ENCODE data around the gene OR10H5. TPM values are rescaled to one million over a fixed set of nuclear protein-coding genes. Genes with fewer than 3 reads are reported as not detected.
"Not testable (repeated sequence)": the region's sequence is repeated elsewhere in the genome, so short reads cannot be mapped to it uniquely, and the experiment has no call there.

Gene OR10H5, protein sequence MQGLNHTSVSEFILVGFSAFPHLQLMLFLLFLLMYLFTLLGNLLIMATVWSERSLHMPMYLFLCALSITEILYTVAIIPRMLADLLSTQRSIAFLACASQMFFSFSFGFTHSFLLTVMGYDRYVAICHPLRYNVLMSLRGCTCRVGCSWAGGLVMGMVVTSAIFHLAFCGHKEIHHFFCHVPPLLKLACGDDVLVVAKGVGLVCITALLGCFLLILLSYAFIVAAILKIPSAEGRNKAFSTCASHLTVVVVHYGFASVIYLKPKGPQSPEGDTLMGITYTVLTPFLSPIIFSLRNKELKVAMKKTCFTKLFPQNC
- polyA plus RNA-seq, result not detected

GRCh38 chr19:15787611-15788155 lies at the start of gene OR10H5:
TSS of gene OR10H5 (plus strand) at chr19:15787661. CDS start at chr19:15794049, 6,388 bp downstream.
- Mint-ChIP-seq H3K9me3 (peaks cover 0 to 1% (median 0%) of the 10 kb centered on the region in 6 donors), H3K27me3 (ENCODE audit: low read depth in 3 of 3) (peaks cover 2 to 17% (median 13%) of the 10 kb centered on the region in 3 donors), H3K4me1 (no peaks in the 10 kb centered on the region), H3K36me3 (no peaks in the 10 kb centered on the region), H3K27ac (peak within 1 kb of the TSS in 1 of 6 donors; percentile 21), H3K4me3 (no peak within 1 kb of the TSS)
- no peak for DNase-seq

DNA sequence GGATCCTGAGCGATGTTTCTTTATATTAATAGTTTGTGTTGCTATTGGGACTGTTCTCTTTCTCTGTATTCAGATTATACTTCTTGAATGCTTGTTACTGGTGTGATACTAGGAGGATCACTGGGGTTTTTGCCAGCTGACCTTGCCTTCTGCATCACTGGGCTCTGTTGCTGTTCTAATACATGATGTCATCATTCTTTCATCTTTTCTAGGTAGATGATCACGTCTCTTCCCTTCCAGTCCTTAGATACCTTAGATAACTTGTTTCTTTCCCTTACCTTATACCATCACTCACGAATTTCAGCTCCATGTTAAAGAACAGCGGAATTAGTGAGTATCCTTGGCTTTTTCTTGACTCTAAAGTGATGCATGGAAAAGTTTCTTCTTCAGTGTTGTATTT lies 49.7 kb upstream of the OR10H5 start, which contains the start of gene OR10H3:
Gene OR10H3 (plus strand): TSS at position 264 of the 400 bp plus-strand sequence. CDS start 3,408 bp downstream, outside the sequence.
- H3K36me3 Mint-ChIP-seq, result peaks cover 0 to 13% (median 5%) of the 10 kb centered on the region in 3 donors
- DNase-seq, result no peak
- no peaks in the 10 kb centered on the region for H3K4me1 Mint-ChIP-seq
- peaks cover 5 to 16% (median 12%) of the 10 kb centered on the region in 3 donors for H3K27me3 Mint-ChIP-seq (ENCODE audit: low read depth in 3 of 3)
- peaks cover 4 to 22% (median 13%) of the 10 kb centered on the region in 6 donors for H3K9me3 Mint-ChIP-seq
- no peak within 1 kb of the TSS for H3K4me3 Mint-ChIP-seq
- no peak within 1 kb of the TSS for H3K27ac Mint-ChIP-seq

- DNase-seq, result no peak
- Mint-ChIP-seq H3K27ac (no peak overlapping the region), H3K4me3 (no peak overlapping the region), H3K36me3 (peaks cover 0 to 13% (median 5%) of the 10 kb centered on the region in 3 donors), H3K9me3 (peaks cover 4 to 22% (median 13%) of the 10 kb centered on the region in 6 donors), H3K4me1 (no peaks in the 10 kb centered on the region), H3K27me3 (ENCODE audit: low read depth in 3 of 3) (peaks cover 5 to 17% (median 14%) of the 10 kb centered on the region in 3 donors)
These were observed 46.7 kb upstream of the OR10H5 start for GRCh38 chr19:15740785-15741184.

- Mint-ChIP-seq H3K9me3 (no peaks in the 10 kb centered on the region), H3K36me3 (no peaks in the 10 kb centered on the region), H3K27me3 (ENCODE audit: low read depth in 3 of 3) (peaks cover 2 to 29% (median 11%) of the 10 kb centered on the region in 3 donors)
These were observed 39.2 kb upstream of the OR10H5 start for GRCh38 chr19:15748239-15748638.

GRCh38 chr19:15758379-15758778 lies 29.1 kb upstream of the OR10H5 start:
- no peak for DNase-seq
- Mint-ChIP-seq H3K27ac (no peak overlapping the region), H3K9me3 (no peaks in the 10 kb centered on the region), H3K36me3 (no peaks in the 10 kb centered on the region), H3K27me3 (ENCODE audit: low read depth in 3 of 3) (peaks cover 13 to 46% (median 17%) of the 10 kb centered on the region in 3 donors), H3K4me1 (no peaks in the 10 kb centered on the region), H3K4me3 (no peak overlapping the region)

More at GRCh38 chr19:15748239-15748638, 39.2 kb upstream of the OR10H5 start:
- DNase-seq, result no peak
- Mint-ChIP-seq H3K4me3 (no peak overlapping the region), H3K27ac (no peak overlapping the region), H3K4me1 (no peaks in the 10 kb centered on the region)

DNA sequence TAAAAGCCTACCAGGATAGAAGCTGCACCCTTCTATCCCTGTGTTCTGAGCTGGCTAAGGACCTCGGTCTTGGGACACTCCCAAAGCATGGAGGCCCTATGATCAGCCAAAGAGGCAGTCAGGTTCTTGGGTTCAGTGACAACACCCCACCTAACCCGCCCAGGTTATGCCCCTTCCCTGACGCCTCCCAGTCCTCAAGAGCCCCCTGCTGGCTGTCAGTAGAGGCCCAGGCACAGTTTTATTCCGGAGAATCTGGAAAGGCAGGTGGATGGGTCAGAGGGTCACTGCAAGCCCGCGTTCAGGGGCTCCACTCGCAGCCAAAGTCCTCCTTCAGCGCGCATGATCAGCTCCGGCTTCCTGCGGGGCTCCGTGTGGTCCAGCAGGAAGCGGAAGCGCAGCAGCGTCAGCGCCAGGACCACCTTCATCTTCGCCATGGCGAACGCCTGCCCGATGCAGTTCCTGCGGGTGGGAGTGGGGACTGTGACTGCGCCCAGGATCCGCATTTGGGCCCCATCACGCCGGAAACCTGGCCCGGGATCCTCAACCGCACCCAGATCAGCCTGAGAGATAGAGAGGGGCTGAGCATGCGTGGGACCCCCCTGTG lies 27.4 kb upstream of the OR10H5 start:
- Mint-ChIP-seq H3K9me3 (no peaks in the 10 kb centered on the region), H3K27ac (no peak overlapping the region), H3K27me3 (ENCODE audit: low read depth in 3 of 3) (peaks cover 11 to 39% (median 17%) of the 10 kb centered on the region in 3 donors), H3K4me1 (no peaks in the 10 kb centered on the region), H3K4me3 (no peak overlapping the region), H3K36me3 (no peaks in the 10 kb centered on the region)
- DNase-seq, result no peak

DNA sequence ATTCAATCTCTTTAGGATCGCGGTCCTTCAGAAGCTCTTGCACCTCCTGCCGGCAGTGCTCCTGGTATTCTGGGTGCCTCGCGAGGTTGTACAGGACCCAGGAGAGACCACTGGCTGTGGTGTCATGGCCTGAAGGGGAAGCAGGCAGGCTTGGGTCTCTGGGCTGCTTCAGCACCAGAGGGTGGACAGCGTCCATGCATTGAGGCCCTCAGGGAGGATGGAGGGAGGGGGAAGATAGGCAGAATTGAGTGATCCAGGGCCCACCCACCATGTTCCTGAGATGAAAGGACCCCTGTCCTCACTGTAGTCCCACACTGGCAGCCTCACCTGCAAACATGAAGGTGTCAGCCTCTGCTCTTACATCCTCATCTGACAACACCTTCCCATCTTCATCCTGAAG lies 17.9 kb upstream of the OR10H5 start:
- Mint-ChIP-seq H3K4me3 (no peak overlapping the region), H3K27me3 (ENCODE audit: low read depth in 3 of 3) (peaks cover 2 to 24% (median 7%) of the 10 kb centered on the region in 3 donors), H3K4me1 (no peaks in the 10 kb centered on the region), H3K36me3 (no peaks in the 10 kb centered on the region), H3K27ac (no peak overlapping the region), H3K9me3 (no peaks in the 10 kb centered on the region)
- no peak for DNase-seq

GRCh38 chr19:15774159-15774558 lies 13.3 kb upstream of the OR10H5 start:
- not testable (repeated sequence) for H3K4me1 Mint-ChIP-seq, H3K4me3 Mint-ChIP-seq, H3K27ac Mint-ChIP-seq, H3K9me3 Mint-ChIP-seq, DNase-seq, H3K36me3 Mint-ChIP-seq
- H3K27me3 Mint-ChIP-seq (ENCODE audit: low read depth in 3 of 3), result peaks cover 2 to 15% (median 6%) of the 10 kb centered on the region in 3 donors

DNA sequence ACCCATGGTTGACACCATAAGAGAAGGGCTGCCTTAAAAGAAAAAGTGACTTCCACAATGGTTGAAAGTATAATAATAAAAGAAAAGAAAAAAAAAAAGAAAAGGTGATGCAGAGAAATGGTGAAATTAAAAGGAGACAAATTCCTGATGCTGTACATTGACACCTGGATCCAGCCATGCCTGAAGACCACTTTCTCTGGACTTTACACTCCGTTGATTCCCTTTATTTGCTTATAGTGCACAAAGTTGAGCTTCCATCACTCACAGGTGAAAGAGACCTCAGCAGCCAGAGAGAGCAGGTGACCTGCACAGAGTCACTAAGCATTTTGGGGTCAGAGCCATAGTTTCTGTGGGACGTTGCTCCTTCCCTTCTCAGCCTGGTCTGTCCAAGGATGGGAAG lies 12.2 kb upstream of the OR10H5 start:
- Mint-ChIP-seq H3K27me3 (ENCODE audit: low read depth in 3 of 3) (peaks cover 3 to 9% (median 6%) of the 10 kb centered on the region in 3 donors), H3K4me3 (no peak overlapping the region), H3K27ac (no peak overlapping the region), H3K4me1 (no peaks in the 10 kb centered on the region), H3K9me3 (peaks cover 0 to 2% (median 0%) of the 10 kb centered on the region in 6 donors), H3K36me3 (no peaks in the 10 kb centered on the region)
- DNase-seq, result no peak

- H3K9me3 Mint-ChIP-seq, result peaks cover 0 to 2% (median 0%) of the 10 kb centered on the region in 6 donors
- no peaks in the 10 kb centered on the region for H3K4me1 Mint-ChIP-seq
- no peak overlapping the region for H3K4me3 Mint-ChIP-seq
- no peak for DNase-seq
- peaks cover 3 to 6% (median 6%) of the 10 kb centered on the region in 3 donors for H3K27me3 Mint-ChIP-seq (ENCODE audit: low read depth in 3 of 3)
- no peaks in the 10 kb centered on the region for H3K36me3 Mint-ChIP-seq
- no peak overlapping the region for H3K27ac Mint-ChIP-seq
These were observed 11.2 kb upstream of the OR10H5 start for GRCh38 chr19:15776264-15776663.

DNA sequence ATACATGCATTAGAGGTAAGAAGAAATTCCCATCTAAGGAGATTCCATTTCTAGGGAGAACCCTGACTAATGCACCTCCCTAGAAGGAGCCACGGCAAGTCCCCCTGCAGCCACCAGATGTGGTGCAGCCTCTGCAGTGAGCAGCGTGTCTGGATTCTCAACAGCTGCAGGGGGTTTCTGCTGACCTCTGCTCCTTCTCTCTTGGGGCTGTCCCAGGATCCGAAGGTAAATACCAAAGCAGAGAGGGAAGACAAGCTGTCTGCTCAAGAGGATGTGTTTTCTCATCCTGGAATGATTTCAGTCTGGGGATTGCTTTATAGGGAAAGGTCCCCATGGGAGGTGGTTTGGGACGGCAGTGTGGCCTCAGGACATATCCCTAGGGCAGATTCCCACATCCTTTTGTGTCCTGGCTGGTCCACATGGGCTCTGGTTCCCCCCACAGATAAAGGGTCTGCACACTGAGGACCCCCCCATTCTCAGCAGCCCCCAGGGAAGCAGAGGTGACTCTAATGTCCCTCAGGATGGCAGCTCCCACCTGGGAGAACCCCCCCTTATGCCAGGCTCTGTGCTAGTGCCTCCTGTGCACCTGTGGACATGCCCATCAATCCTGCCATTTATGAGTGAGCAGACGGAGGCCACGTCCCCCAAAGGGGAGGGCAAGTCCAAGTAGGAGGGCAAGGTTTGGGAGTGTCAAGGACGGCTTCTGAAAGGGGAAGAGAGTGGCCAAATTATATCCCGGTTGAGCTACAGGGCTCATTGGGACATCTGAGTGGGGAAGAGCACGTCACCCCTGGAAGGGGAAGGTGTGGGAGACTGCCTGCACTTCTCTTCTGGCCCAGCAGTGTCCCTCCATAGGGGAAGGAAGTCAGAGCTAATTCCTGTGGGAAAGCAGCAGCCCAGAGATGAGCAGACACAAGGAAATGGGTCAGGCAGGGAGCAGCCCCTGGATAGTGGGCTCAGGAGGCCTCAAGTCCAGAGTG lies 10.2 kb upstream of the OR10H5 start:
- Mint-ChIP-seq H3K36me3 (no peaks in the 10 kb centered on the region), H3K4me3 (no peak overlapping the region), H3K27me3 (ENCODE audit: low read depth in 3 of 3) (peaks cover 3 to 6% (median 5%) of the 10 kb centered on the region in 3 donors), H3K27ac (no peak overlapping the region), H3K9me3 (peaks cover 0 to 2% (median 0%) of the 10 kb centered on the region in 6 donors), H3K4me1 (no peaks in the 10 kb centered on the region)
- no peak for DNase-seq

DNA sequence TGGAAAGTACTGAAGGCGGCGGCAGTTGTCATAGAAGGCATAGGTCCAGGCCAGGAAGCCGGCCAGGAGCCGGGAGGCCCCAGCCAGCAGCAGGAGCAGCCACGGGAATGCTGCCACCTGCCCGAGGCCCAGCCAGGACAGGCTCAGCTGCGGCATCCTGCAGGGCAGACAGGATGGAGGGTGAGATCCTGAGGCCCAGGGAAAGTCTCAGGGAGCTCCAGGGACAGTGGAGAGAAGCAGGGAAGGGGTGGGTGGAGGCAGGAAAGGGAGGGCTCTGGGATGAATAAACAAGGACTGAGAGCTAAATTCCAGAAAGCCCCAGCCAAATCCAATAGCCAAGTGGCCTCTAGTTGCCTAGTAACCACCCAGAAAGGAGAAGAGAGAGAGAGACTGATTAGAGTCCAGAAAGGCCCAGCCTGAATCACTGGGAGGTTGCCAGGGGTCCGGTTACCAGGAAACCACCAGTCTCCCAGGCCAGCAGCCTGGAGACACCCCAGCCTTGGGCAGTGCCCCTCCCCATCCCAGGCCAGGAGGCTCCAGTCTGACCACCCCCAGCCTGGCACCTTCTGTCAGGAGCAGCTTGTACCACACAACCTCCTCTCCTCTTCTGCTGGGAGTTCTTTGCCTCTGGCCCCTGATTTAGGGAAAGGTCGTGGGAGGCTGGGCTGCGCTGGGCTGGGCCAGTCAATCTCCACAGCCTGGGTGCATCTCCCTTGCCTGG lies 7.5 kb upstream of the OR10H5 start:
- H3K9me3 Mint-ChIP-seq, result peaks cover 0 to 2% (median 0%) of the 10 kb centered on the region in 6 donors
- peaks cover 0 to 6% (median 2%) of the 10 kb centered on the region in 3 donors for H3K27me3 Mint-ChIP-seq (ENCODE audit: low read depth in 3 of 3)
- H3K4me1 Mint-ChIP-seq, result no peaks in the 10 kb centered on the region
- H3K27ac Mint-ChIP-seq, result no peak overlapping the region
- no peak overlapping the region for H3K4me3 Mint-ChIP-seq
- DNase-seq, result no peak
- no peaks in the 10 kb centered on the region for H3K36me3 Mint-ChIP-seq
